B cell (primary cell): Measurements from ENCODE around the gene HACD1. TPM values are rescaled to one million over a fixed set of nuclear protein-coding genes. Genes with fewer than 3 reads are reported as not detected.
A peak's percentile ranks its signal among the peaks of the same experiment; 100 is the strongest.

ENCODE experiments used
- ATAC-seq: fragments of 200-7000 bp; cut with Tn5 transposase; one replicate; pipeline ENCODE4 v1.10.0; 2021; ENCODE audit warnings: low read depth, mild to moderate bottlenecking, moderate number of reproducible peaks, moderate library complexity
- CTCF ChIA-PET: fragments of 350-600 bp; sonication (Branson Sonifier 250); formaldehyde crosslinking; loops from one replicate; lab custom pipeline; 2021; ENCODE audit warnings: antibody characterized with exemption, inconsistent platforms; lab: Charles Lee
- POLR2A ChIA-PET: fragments of 350-600 bp; sonication (Branson Sonifier 250); formaldehyde crosslinking; loops from one replicate; lab custom pipeline; 2021; ENCODE audit warnings: antibody characterized with exemption; lab: Charles Lee
- DNase-seq: peaks from one replicate; pipeline ENCODE4 v3.0.0; 2013
- H2AFZ ChIP-seq: 2 replicates; pipeline ENCODE4 v1.6.1; 2012; ENCODE audit warnings: mild to moderate bottlenecking, low read depth, low read length; ENCODE audit not compliant: insufficient read depth, poor library complexity, severe bottlenecking
- H3K27ac ChIP-seq, 2 donors: 1 replicate in 1 of 2; 2 replicates in 1 of 2; pipeline ENCODE4 v1.5.1; 2012 to 2013; ENCODE audit warnings: low read length in 2 of 2, mild to moderate bottlenecking in 2 of 2, moderate library complexity in 1 of 2
- H3K27me3 ChIP-seq, 4 experiments: fragments of 200-600 bp in 1 of 4; sonication (generic) in 1 of 4; replicated peaks in 1 of 4; 1 replicate in 2 of 4; 2 replicates in 2 of 4; pipeline versions ENCODE4 v1.6.1 to v1.7.0; 2013 to 2016; ENCODE audit warnings: low read length in 3 of 4, mild to moderate bottlenecking in 2 of 4, mixed read lengths in 1 of 4, moderate library complexity in 1 of 4; ENCODE audit not compliant: insufficient read depth in 4 of 4, control insufficient read depth in 3 of 4; ENCODE audit errors: control extremely low read depth in 1 of 4
- H3K36me3 ChIP-seq, 2 experiments: replicated peaks in 1 of 2; 1 replicate in 1 of 2; 2 replicates in 1 of 2; pipeline versions ENCODE4 v1.6.1 to v1.7.1; 2013; ENCODE audit warnings: low read length in 1 of 2; ENCODE audit not compliant: insufficient read depth in 2 of 2, control insufficient read depth in 1 of 2; ENCODE audit errors: control extremely low read depth in 1 of 2, extremely low read depth in 1 of 2
- H3K4me1 ChIP-seq, 2 donors: fragments of 200-600 bp in 1 of 2; sonication (generic) in 1 of 2; 1 replicate in 1 of 2; 2 replicates in 1 of 2; pipeline versions ENCODE4 v1.5.1 to v1.6.1; 2013 to 2017; ENCODE audit warnings: low read length in 2 of 2; ENCODE audit not compliant: control insufficient read depth in 2 of 2, insufficient read depth in 2 of 2
- H3K4me2 ChIP-seq: replicated peaks from 2 replicates; pipeline ENCODE3; 2012; ENCODE audit warnings: mild to moderate bottlenecking, low read depth, low read length; ENCODE audit not compliant: poor library complexity, severe bottlenecking
- H3K4me3 ChIP-seq, 5 experiments: fragments of 200-600 bp in 1 of 5; sonication (generic) in 1 of 5; 1 replicate in 3 of 5; 2 replicates in 2 of 5; pipeline versions ENCODE4 v1.5.1 to v1.7.0; 2011 to 2016; ENCODE audit warnings: low read length in 4 of 5, mild to moderate bottlenecking in 4 of 5, low read depth in 2 of 5, control low read depth in 1 of 5, moderate library complexity in 1 of 5; ENCODE audit not compliant: insufficient read depth in 1 of 5; ENCODE audit errors: control extremely low read depth in 1 of 5, extremely low read depth in 1 of 5
- H3K79me2 ChIP-seq: fragments of 200-600 bp; sonication (generic); one replicate; pipeline ENCODE4 v1.6.0; 2016; ENCODE audit warnings: low read length; ENCODE audit not compliant: control insufficient read depth, insufficient read depth
- H3K9ac ChIP-seq: fragments of 200-600 bp; sonication (generic); 2 replicates; pipeline ENCODE4 v1.6.1; 2017; ENCODE audit warnings: mild to moderate bottlenecking, low read length, moderate library complexity
- H3K9me3 ChIP-seq, 3 donors: one replicate each; pipeline versions ENCODE4 v1.6.1 to v1.7.1; 2013; ENCODE audit warnings: low read length in 2 of 3; ENCODE audit not compliant: control insufficient read depth in 2 of 3, insufficient read depth in 1 of 3; ENCODE audit errors: control extremely low read depth in 1 of 3
- H4K20me1 ChIP-seq: 2 replicates; pipeline ENCODE4 v1.6.0; 2012; ENCODE audit warnings: mild to moderate bottlenecking, low read length; ENCODE audit not compliant: insufficient read depth, control insufficient read depth, poor library complexity, severe bottlenecking
- H3K27ac Mint-ChIP-seq: one replicate; pipeline ENCODE4 v1.8.0; 2021; ENCODE audit warnings: mixed read lengths
- H3K27me3 Mint-ChIP-seq: one replicate; pipeline ENCODE4 v1.8.0; 2021; ENCODE audit warnings: mixed read lengths
- H3K4me1 Mint-ChIP-seq: one replicate; pipeline ENCODE4 v1.8.0; 2021; ENCODE audit warnings: mixed read lengths
- H3K4me3 Mint-ChIP-seq: one replicate; pipeline ENCODE4 v1.8.0; 2021; ENCODE audit warnings: mixed read lengths
- H3K9me3 Mint-ChIP-seq: one replicate; pipeline ENCODE4 v1.8.0; 2022; ENCODE audit warnings: mixed read lengths; ENCODE audit not compliant: insufficient read depth
- EZH2 ChIP-seq: IDR thresholded peaks from 2 replicates; pipeline ENCODE4 v1.6.1; 2012; ENCODE audit warnings: borderline replicate concordance, low read depth, mild to moderate bottlenecking, moderate library complexity, low read length; ENCODE audit not compliant: insufficient read depth, poor library complexity, severe bottlenecking
- WGBS: methylation state at CpG from one replicate; pipeline ENCODE4 v1.1.5; 2013; ENCODE audit warnings: missing lambda C conversion rate; ENCODE audit not compliant: insufficient coverage; 5-methylcytosine and 5-hydroxymethylcytosine counted together
- intact Hi-C: fragments of 100-400 bp; cut with micrococcal nuclease; formaldehyde crosslinking; loops from one replicate; pipeline ENCODE4 v1.10.0; 2022
- polyA plus RNA-seq: library from polyadenylated mRNA; depleted of rRNA; stranded (reverse); fragments of >200 nt; gene quantifications from 2 replicates; pipeline ENCODE4 v1.2.3, GENCODE V29; 2012
- total RNA-seq, 2 donors: library from RNA; stranded (reverse); fragments of 120-200 nt in 1 of 2; gene quantifications; 1 replicate in 1 of 2; 2 replicates in 1 of 2; pipeline versions ENCODE4 v1.2.3 to v1.2.4, GENCODE V29; 2013 to 2022
- TF ChIP-seq, protein P1 (sequence below): fragments of 200-600 bp; IDR thresholded peaks from one replicate; pipeline ENCODE4 v1.8.0; 2022; ENCODE audit warnings: antibody characterized with exemption, mild to moderate bottlenecking

The HACD1 gene
- total and polyA plus RNA-seq, 2 donors (not counting 1 experiment from before 2014, with no cell fraction given), result 1.6 TPM; not detected in 1

DNA sequence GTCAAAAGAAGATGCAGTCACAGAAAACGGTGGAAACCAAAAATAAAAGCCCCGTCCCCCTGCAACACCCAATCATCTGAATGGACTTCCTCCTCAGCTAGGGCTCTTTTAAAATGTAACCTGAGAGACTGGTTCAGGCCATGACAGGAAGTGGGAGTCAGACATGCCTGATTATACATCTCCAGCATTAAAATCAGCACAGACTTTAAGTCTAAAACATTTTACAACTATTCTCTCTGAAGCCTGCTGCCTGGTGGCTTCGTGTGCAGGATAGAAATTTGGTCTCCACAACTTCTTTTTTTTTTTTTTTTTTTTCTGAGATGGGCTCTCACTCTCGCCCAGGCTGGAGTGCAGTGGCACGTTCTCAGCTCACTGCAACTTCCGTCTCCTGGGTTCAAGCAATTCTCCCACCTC, 30.3 kb downstream of the HACD1 start:
- Mint-ChIP-seq H3K4me3 (peak overlapping the region; percentile 44), H3K27me3 (peaks cover 5% of the 10 kb centered on the region), H3K9me3 (no peaks in the 10 kb centered on the region), H3K4me1 (peaks cover 17% of the 10 kb centered on the region), H3K27ac (no peak overlapping the region)
- ATAC-seq, result no peak
- H2AFZ ChIP-seq, result peak overlapping the region; percentile 56
- intact Hi-C loops, result no loop called here
- H3K79me2 ChIP-seq, result no peaks in the 10 kb centered on the region
- H3K4me1 ChIP-seq, result peaks cover 4 to 11% of the 10 kb centered on the region in 2 donors
- H4K20me1 ChIP-seq, result no peaks in the 10 kb centered on the region
- DNase-seq, result no peak
- no peaks in the 10 kb centered on the region for H3K27me3 ChIP-seq
- H3K4me3 ChIP-seq, result no peak overlapping the region
- 0% methylated on average over 1 of the region's 6 CpGs for WGBS
- H3K9me3 ChIP-seq, result no peaks in the 10 kb centered on the region
- H3K4me2 ChIP-seq, result peak overlapping the region; percentile 38
- H3K36me3 ChIP-seq, result no peaks in the 10 kb centered on the region
- no peak overlapping the region for H3K9ac ChIP-seq
- POLR2A ChIA-PET, result no interaction called here
- CTCF ChIA-PET, result interaction anchor here (0.6 kb wide), 1 partner anchor 179 kb away, joined by 4 read pairs; no protein-coding TSS in a partner anchor
- H3K27ac ChIP-seq, result peak overlapping the region in 1 of 2 donors; percentile 9
- no peak for TF ChIP-seq EZH2
- TF ChIP-seq, protein P1, sequence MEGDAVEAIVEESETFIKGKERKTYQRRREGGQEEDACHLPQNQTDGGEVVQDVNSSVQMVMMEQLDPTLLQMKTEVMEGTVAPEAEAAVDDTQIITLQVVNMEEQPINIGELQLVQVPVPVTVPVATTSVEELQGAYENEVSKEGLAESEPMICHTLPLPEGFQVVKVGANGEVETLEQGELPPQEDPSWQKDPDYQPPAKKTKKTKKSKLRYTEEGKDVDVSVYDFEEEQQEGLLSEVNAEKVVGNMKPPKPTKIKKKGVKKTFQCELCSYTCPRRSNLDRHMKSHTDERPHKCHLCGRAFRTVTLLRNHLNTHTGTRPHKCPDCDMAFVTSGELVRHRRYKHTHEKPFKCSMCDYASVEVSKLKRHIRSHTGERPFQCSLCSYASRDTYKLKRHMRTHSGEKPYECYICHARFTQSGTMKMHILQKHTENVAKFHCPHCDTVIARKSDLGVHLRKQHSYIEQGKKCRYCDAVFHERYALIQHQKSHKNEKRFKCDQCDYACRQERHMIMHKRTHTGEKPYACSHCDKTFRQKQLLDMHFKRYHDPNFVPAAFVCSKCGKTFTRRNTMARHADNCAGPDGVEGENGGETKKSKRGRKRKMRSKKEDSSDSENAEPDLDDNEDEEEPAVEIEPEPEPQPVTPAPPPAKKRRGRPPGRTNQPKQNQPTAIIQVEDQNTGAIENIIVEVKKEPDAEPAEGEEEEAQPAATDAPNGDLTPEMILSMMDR, result no peak

DNA sequence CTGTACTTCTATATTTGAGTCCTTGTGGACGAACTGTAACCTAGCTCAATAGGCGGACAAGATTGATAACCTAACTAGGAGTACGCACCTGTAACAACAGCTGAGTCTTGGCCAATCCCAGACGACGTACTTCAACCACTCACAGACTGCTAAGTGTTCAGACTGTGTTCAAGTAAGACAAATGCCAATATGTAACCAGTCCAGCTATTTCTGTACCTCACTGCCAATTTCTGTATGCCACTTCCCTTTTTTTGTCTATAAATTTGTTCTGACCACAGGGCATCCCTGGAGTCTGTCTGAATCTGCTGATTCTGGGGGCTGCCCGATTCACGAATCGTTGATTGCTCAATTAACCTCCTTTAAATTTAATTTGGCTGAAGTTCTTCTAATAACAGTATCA, 32.2 kb downstream of the HACD1 start:
- Histone ChIP-seq H4K20me1 (no peaks in the 10 kb centered on the region), H3K9me3 (no peaks in the 10 kb centered on the region), H3K9ac (no peak overlapping the region), H3K36me3 (no peaks in the 10 kb centered on the region), H3K27me3 (no peaks in the 10 kb centered on the region), H2AFZ (peak overlapping the region; percentile 49), H3K4me2 (no peak overlapping the region), H3K4me1 (peaks cover 4 to 11% of the 10 kb centered on the region in 2 donors), H3K27ac (no peak overlapping the region), H3K79me2 (no peaks in the 10 kb centered on the region), H3K4me3 (no peak overlapping the region)
- ChIA-PET CTCF (no interaction called here), POLR2A (no interaction called here)
- Mint-ChIP-seq H3K4me1 (peaks cover 17% of the 10 kb centered on the region), H3K27ac (no peak overlapping the region), H3K9me3 (no peaks in the 10 kb centered on the region), H3K27me3 (peaks cover 5% of the 10 kb centered on the region), H3K4me3 (no peak overlapping the region)
- intact Hi-C loops, result no loop called here
- DNase-seq (peak; percentile 12), ATAC-seq (no peak)
- WGBS, result 25% methylated on average over 5 of the region's 8 CpGs
- no peak for TF ChIP-seq EZH2
